Activated T-cell treated with anti-CD3 and anti-CD28 coated beads for 4 hours (primary cell): Measurements from ENCODE around the gene DVL1.

ENCODE experiments used
- DNase-seq: peaks from one replicate; pipeline ENCODE4 v3.0.0-alpha.2; 2020

Gene DVL1

DNA sequence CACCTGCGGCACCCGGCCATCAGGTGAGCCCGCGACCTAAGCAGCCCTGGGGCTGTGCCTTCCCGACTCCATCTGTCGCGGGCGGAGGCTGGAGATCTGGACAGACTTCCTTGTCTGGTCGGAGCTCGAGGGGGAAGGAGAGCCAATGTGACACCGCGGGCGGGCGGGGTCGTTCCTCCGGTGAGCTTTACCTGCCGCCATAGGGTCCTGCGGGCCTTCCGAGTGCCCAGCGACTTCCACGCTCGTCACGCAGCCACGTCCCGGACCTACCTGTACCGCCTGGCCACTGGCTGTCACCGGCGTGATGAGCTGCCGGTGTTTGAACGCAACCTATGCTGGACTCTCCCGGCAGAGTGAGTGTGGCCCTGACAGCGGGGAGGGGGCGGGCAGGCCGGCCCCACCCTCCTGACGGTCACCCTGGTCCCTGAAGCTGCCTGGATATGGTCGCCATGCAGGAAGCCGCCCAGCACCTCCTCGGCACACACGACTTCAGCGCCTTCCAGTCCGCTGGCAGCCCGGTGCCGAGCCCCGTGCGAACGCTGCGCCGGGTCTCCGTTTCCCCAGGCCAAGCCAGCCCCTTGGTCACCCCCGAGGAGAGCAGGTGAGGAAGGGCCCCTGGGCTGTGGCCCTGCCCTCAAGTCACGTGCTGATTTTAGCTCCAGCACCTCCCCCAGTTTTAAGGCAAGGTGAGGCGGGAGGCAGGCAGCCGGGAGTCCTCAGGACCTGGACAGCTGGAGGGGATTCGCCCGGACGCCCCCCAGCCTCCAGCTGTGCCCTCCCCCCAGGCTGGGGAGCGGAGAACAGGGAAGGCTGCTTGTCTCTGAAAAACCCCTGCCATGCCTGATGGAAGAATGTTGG is 39.7 kb downstream of the DVL1 start:
- no peak for DNase-seq

DNA sequence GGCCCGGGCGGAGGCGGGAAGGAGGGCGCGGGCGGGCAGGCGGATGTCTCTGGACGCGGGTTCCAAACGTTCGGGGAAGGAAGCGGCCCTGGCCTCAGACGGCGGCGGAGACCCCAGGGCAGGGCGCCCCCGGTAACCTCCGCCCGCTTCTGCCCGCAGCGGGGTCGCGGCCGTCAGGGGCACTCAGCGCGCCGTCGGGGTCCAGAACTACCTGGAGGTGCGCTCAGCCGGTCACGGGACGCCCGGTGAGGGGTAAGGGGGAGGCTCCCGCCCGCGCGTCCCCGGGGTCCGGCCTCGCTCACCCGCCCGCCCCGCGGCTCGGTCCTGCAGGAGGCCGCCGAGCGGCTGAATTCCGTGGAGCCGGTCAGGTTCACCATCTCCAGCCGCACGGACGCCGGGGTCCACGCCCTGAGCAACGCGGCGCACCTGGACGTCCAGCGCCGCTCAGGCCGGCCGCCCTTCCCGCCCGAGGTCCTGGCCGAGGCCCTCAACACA is 40.4 kb downstream of the DVL1 start:
- DNase-seq: no peak

DNA sequence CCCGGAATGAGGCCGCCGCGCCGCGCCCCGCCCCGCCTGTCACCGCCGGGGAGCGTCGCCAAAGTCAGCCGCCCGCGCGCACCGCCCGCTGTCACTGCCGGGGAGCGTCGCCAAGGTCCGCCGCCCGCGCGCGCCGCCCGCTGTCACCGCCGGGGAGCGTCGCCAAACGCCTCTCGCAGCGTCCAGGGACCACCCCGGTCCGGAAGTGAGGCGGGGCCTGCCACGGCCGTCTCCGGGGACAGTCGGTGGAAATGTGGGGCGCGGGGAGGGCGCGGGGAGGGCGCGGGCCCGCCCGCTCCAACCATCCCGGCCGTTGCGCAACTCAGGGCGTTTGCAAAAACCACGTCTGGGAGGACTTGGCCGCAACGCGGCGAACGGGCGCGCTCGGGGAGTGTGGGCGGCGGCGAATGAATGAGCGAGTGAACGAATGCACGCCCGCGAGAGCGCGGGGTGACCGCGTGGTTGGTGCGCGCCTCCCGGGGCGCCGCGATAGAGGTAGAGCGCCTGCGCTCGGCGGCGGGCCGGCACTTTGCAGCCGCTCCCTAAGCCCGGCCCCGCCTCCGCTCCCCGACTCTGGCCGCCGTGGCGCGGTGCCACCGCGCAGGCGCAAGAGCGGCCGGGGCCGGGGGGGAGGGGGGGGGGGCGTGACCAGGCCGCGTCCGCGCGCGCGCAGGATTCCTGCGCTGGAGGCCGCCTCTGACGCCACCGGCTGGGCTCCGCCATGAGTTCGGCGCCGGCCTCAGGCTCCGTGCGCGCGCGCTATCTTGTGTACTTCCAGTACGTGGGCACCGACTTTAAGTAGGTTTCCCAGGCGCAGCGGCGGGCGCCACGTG is 41.1 kb downstream of the DVL1 start, which contains the start of the genes ACAP3 and PUSL1:
ACAP3 (minus strand) TSS at position 8 of the 833 bp plus-strand sequence. CDS start 115 bp downstream, outside the sequence.
PUSL1 (plus strand) TSS at position 675 of the 833 bp plus-strand sequence; CDS start at position 722, 47 bp downstream.
- peak; percentile 70 for DNase-seq

DNA sequence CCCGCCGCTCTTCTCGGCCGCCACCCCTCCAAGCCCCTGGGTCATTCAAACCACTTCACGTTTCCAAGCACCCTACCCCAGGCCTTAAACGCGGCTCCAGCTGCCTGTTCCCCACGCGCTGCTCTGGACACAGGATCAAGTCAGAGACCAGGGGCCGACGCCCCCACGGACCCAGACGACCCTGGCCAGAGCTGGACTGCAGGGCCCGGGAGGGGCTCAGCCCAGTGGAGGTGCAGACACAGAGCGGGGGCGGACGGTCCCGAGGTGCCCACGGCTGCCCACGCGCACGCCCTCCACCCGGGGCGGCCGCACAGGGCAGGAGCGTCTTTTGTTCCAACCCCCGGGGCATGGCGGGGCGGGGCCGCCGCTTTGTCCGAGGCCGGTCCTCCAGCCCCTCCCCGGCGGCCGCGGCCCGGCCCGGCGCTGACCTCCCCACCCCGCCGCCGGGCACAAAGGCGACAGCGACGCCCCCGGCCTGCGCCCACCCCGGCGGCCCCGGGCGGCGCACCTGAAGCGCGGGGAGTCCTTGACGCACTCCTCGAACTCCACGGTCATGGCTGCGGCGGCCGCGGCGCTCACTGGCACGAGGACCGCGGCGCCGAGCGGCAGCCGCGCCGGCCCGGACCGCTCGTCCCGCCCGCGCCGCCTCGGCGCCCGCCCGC is 41.8 kb downstream of the DVL1 start:
- DNase-seq: no peak

DNA sequence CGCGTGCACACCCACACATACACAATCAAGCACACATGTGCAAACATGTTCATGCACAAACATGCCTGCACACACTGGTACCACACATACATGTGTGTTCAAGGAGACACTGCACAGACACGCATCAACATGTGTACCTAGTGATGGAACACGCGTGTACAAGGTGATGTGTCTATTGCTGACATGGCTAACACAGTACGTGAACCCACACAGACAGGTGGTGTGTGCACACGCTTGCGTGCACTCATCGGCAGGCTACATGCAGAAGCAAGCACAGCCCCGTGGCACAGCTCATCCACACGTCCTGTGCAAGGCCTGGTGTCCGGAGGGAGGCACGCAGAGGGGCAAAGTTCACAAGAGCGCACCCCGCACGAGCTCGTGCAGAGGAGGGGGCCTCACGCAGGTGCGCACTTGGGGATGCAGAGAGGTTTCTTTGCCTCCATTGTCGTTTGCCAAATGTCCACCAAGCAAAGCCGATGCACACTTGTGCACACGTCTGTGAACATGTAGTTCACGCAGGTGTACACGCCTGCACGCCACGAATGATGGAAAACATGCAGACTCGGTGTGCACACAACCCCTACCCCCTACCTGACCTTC is 42.5 kb downstream of the DVL1 start:
- no peak for DNase-seq

DNA sequence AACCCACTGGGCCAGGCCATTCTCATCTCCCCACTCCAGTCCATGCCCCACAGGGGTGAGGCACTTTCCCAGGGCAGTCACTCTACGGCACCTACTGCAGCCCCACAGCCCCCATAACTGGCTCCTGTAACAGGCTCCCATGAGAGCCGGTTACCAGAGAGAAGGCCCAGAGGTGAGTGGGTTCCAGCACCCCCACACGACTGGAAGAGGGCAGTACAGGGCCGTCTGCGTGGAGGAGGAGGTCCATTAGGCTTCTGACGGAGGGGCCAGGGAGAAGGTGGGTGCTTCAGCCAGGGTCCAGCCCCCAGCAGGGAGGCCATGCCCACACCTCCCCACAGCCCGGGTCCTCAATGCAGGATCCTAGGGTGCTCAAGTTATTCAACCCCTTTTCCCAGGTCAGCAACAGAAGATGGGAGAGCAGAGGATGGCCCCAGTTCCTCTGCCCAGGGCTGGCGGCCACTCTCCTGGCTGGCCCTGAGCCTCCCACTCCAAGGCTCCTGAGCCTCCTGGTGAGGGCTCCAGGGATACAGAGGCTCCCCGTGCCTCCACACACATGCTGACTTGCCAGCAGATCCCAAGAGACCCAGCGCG is 43.1 kb downstream of the DVL1 start:
- no peak for DNase-seq

DNA sequence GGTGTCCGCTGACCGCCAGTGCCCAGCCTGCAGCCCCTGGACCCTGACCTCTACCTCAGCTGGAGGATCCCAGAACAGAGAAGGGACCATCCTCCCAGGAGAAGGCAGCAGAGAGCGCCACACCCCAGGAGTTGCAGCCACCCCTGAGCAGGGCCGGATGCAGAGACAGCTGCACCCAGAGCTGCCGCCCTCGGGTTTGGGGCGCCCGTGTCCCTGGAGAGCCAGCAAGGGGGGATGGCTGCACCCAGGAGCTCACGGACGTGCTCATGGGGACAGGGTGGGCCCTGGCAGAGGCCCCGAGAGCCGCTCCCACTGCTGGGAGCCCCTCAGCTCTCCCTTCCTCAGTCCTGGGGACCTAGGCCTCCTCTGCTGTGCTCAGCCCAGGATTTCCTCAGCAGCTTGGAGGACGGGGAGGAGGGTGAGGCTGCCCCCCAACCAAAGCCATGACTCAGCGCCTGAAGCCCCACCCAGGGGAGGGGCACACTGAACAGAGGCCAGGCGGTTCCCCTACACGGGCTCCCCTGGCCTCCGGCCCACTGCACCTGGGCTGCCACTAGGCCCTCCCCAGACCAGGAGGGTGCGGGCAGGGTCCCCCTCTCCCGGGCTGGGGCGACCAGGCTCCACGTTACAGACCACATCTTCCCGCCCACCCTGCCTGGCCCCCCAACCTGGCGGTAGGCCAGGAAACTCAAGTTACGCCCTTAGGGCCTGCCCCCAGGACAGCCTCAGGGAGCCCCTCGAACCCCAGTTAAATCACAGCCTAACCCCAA is 43.7 kb downstream of the DVL1 start:
- peak; percentile 80 for DNase-seq

DNA sequence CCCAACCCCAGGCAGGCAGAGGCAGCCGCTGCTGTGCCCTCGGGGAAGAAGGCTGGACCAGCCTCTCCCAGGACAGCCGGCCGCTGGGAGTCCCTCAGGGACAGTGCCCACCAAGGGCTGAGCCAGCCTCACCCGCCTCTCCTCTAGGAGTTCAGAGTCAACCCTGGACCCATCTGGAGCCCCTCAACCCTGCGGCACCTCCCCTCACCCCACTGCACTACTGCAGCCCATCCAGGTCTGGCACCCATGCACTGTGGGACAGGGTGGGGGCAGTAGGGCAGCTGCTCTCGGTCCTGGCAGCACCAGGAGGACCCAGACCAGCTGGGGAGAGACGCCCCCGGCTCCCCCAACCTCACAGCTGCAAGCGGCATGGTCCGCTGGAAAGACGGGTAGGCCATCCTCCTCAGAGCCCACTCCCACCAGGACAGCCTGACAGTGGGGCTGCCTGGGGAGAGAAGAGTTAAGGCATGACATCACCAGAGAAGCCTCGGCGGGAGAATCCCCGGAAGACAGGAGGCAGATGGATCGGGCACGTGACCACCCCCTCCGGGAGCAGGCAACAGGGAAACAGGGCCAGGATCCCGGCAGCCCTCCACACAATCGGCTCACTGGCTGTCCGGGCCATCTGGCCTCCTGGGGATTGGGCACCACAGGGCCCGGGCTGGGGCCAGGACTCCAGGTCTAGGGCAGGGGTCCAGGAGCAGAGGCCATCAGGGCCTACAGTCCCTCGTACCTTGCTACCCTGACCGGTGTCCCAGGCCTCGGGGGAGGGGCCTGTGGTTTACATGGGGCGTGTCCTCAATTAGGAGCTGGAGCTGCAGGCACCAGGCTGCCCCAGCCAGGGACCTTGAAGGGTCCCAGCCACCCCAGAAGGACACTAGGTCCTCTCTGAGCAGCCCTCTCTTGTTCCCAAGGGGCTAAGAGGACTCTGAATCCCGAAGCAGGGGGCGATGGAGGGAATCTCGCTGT is 44.6 kb downstream of the DVL1 start:
- DNase-seq: no peak

DNA sequence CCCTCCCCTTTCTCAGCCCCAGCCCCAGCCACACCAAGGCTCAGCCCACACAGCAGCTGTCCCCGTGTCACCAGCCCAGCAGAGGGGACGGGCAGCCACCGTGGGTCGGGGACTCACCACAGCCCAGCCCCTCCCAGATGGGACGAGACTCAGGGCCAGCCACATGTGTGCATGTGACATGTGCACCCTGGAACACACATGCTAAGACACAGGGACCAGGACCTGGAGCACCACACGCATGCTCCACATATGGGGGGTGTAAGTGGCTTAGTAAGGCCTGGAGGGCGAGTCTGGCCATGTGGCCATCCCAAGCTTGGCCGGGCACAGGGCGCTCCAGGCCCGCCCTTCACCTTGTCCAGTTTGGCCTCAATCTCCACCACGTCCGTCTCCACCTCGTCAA is 45.5 kb downstream of the DVL1 start:
- DNase-seq: no peak

DNA sequence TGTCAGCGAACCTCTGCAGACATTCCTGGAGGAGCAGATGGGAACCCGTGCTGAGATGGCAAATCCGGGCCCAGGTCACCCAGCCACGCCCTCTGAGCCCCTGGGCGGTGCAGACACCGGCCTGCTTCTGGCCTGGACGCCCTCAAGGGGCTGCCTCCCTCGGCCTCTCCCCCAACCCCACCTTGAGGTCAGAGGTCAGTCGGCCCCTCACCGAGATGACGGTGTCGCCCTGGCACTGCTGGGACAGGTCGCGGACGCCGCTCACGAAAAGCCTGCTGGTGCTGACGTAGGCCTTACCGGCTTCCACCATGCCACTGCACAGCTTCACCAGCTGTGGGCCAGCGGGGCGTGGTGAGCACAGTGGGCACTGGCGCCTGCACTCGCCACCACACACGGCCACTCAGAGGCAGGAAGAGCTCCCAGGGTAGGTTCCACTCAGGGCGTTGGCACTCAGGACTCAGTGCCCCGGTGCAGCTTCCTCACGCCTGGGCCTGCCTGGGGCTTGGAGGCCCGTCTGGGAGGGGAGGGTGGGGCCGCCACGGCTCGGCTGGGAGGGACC is 46.2 kb downstream of the DVL1 start:
- DNase-seq: no peak

DNA sequence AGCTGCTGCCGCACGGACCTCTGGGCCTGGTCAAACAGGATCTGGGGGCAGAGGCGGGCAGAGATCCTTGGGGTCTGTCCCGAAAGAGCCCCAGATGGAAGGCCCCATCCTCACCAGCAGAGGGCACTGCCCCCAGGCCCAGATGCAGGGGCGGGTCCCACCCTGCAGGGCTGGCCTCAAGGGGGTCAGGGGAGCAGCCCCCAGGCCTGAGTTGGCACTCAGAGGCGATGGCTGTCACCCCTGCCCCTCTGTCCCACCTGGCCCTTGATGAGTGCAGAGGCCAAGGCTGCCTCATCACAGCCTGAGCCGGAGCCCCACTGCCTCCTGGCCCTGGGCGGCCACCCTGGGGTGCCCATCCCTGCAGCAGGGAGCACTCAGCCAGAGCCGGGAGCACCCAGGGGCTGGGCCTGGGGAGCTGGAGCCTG is 47.2 kb downstream of the DVL1 start:
- no peak for DNase-seq

DNA sequence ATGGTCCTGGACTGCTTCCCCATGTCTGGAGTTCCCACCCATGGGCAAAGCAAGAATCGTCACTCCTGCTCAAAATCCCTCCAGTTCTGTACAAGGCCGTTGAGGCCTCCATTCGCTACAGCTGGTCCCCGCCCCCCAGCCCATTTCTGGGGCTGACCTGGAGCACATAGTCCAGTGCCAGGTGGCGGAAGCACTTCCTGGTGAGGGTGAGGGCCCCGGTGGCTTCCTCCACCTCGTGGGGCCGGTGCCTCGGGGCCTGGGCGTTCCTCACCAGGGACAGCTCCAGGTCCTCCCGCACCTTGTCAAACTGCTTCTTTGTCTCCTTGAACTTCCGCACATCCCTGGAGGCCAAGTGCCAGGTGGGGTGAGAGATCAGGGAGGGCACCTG is 48.9 kb downstream of the DVL1 start:
- no peak for DNase-seq

DNA sequence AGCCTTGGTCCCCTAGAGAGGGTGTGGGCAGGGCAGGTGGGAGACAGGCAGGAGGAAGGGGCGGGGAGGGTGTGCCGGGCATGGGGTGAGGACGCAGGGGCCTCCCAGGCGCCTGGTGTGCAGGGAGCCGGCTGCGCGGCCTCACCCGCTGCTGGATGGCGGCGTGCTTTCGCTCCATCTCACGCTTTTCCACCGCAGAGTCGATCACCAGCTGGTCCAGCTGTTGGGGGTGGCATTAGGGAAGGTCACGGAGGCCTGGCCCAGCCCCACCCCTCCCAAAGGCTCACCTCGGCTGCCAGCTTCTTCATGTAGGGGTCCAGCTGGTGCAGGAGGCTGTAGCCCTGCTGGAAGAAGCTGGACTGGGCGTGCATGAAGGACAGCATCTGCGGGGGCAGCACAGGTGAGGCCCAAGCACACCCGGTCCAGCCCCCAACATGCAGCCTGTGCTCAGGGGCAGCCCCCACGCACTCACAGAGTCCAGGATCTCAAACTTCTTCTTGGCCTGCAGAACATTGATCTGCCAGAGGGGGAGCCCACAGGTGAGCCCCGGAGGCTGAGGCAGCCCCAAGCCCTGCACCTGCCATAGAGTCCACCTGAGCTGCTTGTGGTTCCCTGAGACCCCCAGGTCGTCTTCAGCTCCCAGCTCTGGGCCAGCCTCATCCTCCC is 49.4 kb downstream of the DVL1 start:
- DNase-seq: no peak

DNA sequence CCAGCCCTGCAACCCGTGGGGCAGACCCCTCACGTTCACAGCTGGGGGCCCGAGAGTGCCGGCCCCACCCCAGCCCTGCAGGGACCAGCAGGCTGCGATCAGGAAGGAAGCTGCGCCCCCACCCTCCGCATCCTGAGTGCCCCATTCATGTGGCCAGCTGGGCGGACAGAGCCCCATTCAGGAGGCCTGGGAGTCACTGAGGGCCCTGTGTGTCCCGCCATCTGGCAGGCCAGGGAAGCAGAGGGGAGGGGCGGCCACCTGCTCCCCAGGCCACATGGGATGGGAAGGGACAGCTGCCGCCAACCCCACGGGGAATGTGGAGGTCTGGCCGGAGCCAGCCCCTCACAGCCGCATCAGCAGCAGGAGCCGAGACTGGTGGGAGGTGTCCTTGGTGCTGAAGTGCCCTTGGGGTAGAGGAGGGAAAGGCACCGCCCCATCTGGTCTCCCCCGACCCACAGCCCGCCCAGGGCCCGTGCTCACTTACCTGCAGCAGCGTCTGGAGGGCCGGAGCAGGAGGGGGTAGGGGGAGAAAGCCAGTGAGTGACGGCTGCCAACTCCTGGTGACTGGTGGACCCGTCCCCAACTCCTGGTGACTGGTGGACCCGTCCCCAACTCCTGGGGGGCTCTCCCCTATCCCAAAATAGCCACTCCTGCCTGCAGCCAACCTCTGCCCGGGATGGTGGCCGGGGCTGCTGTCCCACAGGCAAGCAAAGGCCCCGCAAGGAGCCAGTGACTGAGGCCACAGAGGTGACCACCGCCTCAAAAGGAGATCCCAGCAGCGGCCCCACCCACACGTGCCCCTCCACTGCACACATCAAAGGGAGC is 50.1 kb downstream of the DVL1 start:
- no peak for DNase-seq

DNA sequence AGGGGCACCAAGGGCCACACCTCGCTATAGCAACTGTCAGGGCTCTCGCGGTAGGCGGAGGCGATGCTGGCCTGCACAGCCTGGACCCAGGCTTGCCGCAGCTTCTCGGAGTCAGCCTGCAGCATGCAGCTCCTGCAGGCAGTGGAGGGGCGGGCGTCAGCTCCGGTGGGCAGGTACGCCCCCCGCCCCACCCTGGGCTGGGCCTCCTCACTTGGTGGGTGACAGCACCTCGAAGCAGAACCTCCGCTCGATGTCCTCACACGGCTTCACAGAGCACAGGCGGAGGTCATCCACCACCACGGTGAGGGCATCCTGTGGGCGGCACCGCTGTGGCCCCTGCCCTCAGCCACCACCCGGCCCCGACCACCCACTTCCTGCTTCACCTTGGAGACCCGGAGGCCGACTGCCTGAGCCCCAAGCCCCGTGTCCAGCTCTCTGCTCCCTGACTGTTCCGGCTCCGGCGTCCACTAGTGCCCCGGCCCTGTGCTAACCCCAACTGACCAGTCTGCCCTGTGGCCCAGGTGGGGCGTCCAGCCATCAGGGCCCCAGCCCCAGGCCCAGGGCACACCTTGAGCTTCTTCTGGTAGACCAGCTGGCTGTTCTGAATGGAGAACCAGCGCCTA is 51.3 kb downstream of the DVL1 start:
- no peak for DNase-seq

DNA sequence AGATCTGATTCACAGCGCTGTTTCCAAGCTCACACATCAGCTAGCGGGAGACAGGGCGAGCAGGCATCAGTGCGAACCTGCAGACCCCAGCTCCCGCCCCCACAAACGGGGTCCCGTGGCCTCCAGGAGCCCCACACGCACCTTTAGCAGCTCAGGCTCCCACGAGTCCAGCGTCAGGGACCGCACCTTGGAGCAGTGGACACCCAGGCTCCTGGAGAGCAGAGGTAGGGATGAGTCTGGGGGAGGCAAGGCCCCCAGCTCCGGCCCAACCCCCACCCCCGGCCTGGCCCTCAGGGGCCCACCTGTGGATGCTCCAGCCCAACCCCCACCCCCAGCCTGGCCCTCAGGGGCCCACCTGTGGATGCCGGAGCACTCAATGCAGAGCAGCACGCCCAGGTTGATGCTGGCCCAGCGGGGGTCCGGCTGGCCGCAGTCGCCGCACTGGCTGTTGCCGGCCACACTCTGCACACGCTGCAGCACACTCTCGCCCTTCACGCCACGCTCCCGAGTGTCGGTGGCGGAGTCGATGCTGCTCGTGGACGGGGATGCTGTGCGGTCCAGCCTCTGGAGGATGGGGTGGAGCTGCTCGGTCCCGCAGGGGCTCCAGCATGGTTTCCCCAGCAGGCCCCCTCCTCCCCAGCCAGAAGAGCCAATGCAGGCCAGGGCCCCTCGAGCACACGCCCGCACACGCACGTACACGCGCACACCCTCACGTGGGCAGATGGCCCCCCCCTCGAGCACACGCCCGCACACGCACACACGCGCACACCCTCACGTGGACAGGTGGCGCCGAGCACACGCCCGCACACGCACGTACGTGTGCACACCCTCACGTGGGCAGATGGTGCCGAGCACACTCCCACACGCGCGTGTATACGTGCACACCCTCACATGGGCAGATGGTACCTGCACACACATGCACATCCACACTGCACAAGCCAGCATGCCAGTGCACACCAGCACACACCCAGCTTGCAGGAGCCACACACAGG is 52.9 kb downstream of the DVL1 start:
- no peak for DNase-seq
